Smooth muscle cell (in vitro differentiated cells): ENCODE measurements around the gene RNF152. TPM values are rescaled to one million over a fixed set of nuclear protein-coding genes. Genes with fewer than 3 reads are reported as not detected.
A peak's percentile ranks its signal among the peaks of the same experiment; 100 is the strongest.

Experiments used
- DNase-seq: peaks from one replicate; lab custom pipeline; 2025; ENCODE audit not compliant: unreplicated experiment; lab: John Stamatoyannopoulos, UW
- H2AFZ ChIP-seq: fragments of 200-600 bp; sonication (generic); 2 replicates; pipeline ENCODE4 v1.6.0; 2016; ENCODE audit warnings: antibody characterized with exemption, low read depth, mild to moderate bottlenecking
- H3F3A ChIP-seq: fragments of 200-600 bp; sonication (generic); 2 replicates; pipeline ENCODE4 v1.6.0; 2017; ENCODE audit warnings: antibody characterized with exemption, low read depth
- H3K27ac ChIP-seq: fragments of 200-600 bp; sonication (generic); 2 replicates; pipeline ENCODE4 v1.5.1; 2016; ENCODE audit warnings: low read depth, mild to moderate bottlenecking
- H3K27me3 ChIP-seq: fragments of 200-600 bp; sonication (generic); 2 replicates; pipeline ENCODE4 v1.6.1; 2016; ENCODE audit warnings: low read depth, mild to moderate bottlenecking
- H3K36me3 ChIP-seq: fragments of 200-600 bp; sonication (generic); 2 replicates; pipeline ENCODE4 v1.5.1; 2016; ENCODE audit warnings: low read depth
- H3K4me1 ChIP-seq: fragments of 200-600 bp; sonication (generic); 2 replicates; pipeline ENCODE4 v1.5.1; 2016; ENCODE audit warnings: low read depth
- H3K4me2 ChIP-seq: fragments of 200-600 bp; sonication (generic); 2 replicates; pipeline ENCODE4 v1.6.0; 2016; ENCODE audit warnings: mild to moderate bottlenecking
- H3K4me3 ChIP-seq: fragments of 200-600 bp; sonication (generic); 2 replicates; pipeline ENCODE4 v1.5.1; 2016; ENCODE audit warnings: mild to moderate bottlenecking
- H3K79me2 ChIP-seq: fragments of 200-600 bp; sonication (generic); 2 replicates; pipeline ENCODE4 v1.6.0; 2016; ENCODE audit warnings: low read depth, mild to moderate bottlenecking
- H3K9ac ChIP-seq: fragments of 200-600 bp; sonication (generic); 2 replicates; pipeline ENCODE4 v1.6.0; 2016; ENCODE audit warnings: low read depth
- H3K9me3 ChIP-seq: fragments of 200-600 bp; sonication (generic); replicated peaks from 2 replicates; pipeline ENCODE4 v1.5.1; 2016; ENCODE audit warnings: low read depth
- H4K20me1 ChIP-seq: fragments of 200-600 bp; sonication (generic); 2 replicates; pipeline ENCODE4 v1.6.0; 2016; ENCODE audit warnings: low read depth
- CTCF ChIP-seq: fragments of 200-600 bp; sonication (generic); IDR thresholded peaks from 2 replicates; pipeline ENCODE4 v1.5.1; 2017; ENCODE audit warnings: borderline replicate concordance, mild to moderate bottlenecking, antibody characterized with exemption; ENCODE audit not compliant: insufficient read depth, poor library complexity, severe bottlenecking
- WGBS: methylation state at CpG from one replicate; pipeline ENCODE4 v1.1.7; 2016; ENCODE audit warnings: low lambda C conversion rate; 5-methylcytosine and 5-hydroxymethylcytosine counted together
- polyA plus RNA-seq: library from polyadenylated mRNA; unstranded; fragments of >200 nt; fragmentation: Nextera tagmentation; extraction: Ambion mirVana; gene quantifications from 2 replicates; pipeline ENCODE4 v1.2.1, GENCODE V29; 2016
- total RNA-seq: library from RNA; depleted of rRNA; stranded (reverse); fragments of >200 nt; gene quantifications from 2 replicates; pipeline ENCODE4 v1.2.3, GENCODE V29; 2014

RNF152 gene
- total and polyA plus RNA-seq, 2 experiments from 2014 or later: 10.6 to 56.6 TPM

GRCh38 chr18:61900504-61901281 lies 7.9 kb upstream of the RNF152 start:
- H3K36me3 ChIP-seq: no peaks in the 10 kb centered on the region
- peaks cover 15% of the 10 kb centered on the region for H3K4me1 ChIP-seq
- no peaks in the 10 kb centered on the region for H3K27me3 ChIP-seq
- TF ChIP-seq CTCF: no peak
- H3K9ac ChIP-seq: no peak overlapping the region
- no peak overlapping the region for H3K27ac ChIP-seq
- H3K79me2 ChIP-seq: no peaks in the 10 kb centered on the region
- peaks cover 3% of the 10 kb centered on the region for H3F3A ChIP-seq
- H3K9me3 ChIP-seq: no peaks in the 10 kb centered on the region
- DNase-seq: no peak
- H4K20me1 ChIP-seq: no peaks in the 10 kb centered on the region
- no peak overlapping the region for H3K4me2 ChIP-seq
- H2AFZ ChIP-seq: no peak overlapping the region
- WGBS: 86% methylated on average over 10 of the region's 10 CpGs
- H3K4me3 ChIP-seq: no peak overlapping the region

- peaks cover 3% of the 10 kb centered on the region for H3F3A ChIP-seq
- no peak overlapping the region for H3K27ac ChIP-seq
- no peak overlapping the region for H3K9ac ChIP-seq
- H3K79me2 ChIP-seq: peaks cover 4% of the 10 kb centered on the region
- H3K4me3 ChIP-seq: no peak overlapping the region
- H3K4me2 ChIP-seq: no peak overlapping the region
- H4K20me1 ChIP-seq: no peaks in the 10 kb centered on the region
- no peak for TF ChIP-seq CTCF
- H3K9me3 ChIP-seq: no peaks in the 10 kb centered on the region
- no peaks in the 10 kb centered on the region for H3K27me3 ChIP-seq
- no peak overlapping the region for H2AFZ ChIP-seq
- no peaks in the 10 kb centered on the region for H3K36me3 ChIP-seq
- WGBS: 60% methylated on average over 5 of the region's 5 CpGs
- peaks cover 23% of the 10 kb centered on the region for H3K4me1 ChIP-seq
- DNase-seq: no peak
Measured at GRCh38 chr18:61898640-61899101, 5.9 kb upstream of the RNF152 start.

- no peak overlapping the region for H3K4me3 ChIP-seq
- 2% methylated on average over 5 of the region's 5 CpGs for WGBS
- H3K4me2 ChIP-seq: peak overlapping the region; percentile 58
Measured at GRCh38 chr18:61896757-61897156, 4.0 kb upstream of the RNF152 start.

More at GRCh38 chr18:61896757-61897156, 4.0 kb upstream of the RNF152 start:
- Histone ChIP-seq H3K9me3 (no peaks in the 10 kb centered on the region), H3K4me1 (peaks cover 32% of the 10 kb centered on the region), H3K9ac (no peak overlapping the region), H3F3A (peaks cover 3% of the 10 kb centered on the region), H3K27ac (peak overlapping the region; percentile 73), H2AFZ (no peak overlapping the region), H3K27me3 (no peaks in the 10 kb centered on the region), H3K79me2 (peaks cover 23% of the 10 kb centered on the region), H4K20me1 (peaks cover 19% of the 10 kb centered on the region), H3K36me3 (no peaks in the 10 kb centered on the region)
- no peak for TF ChIP-seq CTCF
- DNase-seq: peak; percentile 12
